Fibroblast of lung (primary cell): Measurements from ENCODE around the gene TP63. TPM values are rescaled to one million over a fixed set of nuclear protein-coding genes. Genes with fewer than 3 reads are reported as not detected.

Source experiments
- DNase-seq, 2 donors: peaks; one replicate each; pipeline versions ENCODE4 v3.0.0 to v3.0.0-alpha.2; 2010; ENCODE audit warnings: low read depth in 2 of 2
- H2AFZ ChIP-seq: 2 replicates; pipeline ENCODE4 v1.5.1; 2012; ENCODE audit warnings: low read length, control low read depth, inconsistent platforms
- H3K27ac ChIP-seq: 2 replicates; pipeline ENCODE4 v1.5.1; 2011; ENCODE audit warnings: low read length, control low read depth; ENCODE audit not compliant: insufficient read depth
- H3K27me3 ChIP-seq: 2 replicates; pipeline ENCODE4 v1.5.1; 2011; ENCODE audit warnings: mild to moderate bottlenecking, low read length; ENCODE audit not compliant: control insufficient read depth, insufficient read depth
- H3K36me3 ChIP-seq: 2 replicates; pipeline ENCODE4 v1.5.1; 2011; ENCODE audit warnings: low read length; ENCODE audit not compliant: control insufficient read depth, insufficient read depth
- H3K4me1 ChIP-seq: 2 replicates; pipeline ENCODE4 v1.5.1; 2011; ENCODE audit warnings: low read length; ENCODE audit not compliant: control insufficient read depth, insufficient read depth; ENCODE audit errors: extremely low read depth
- H3K4me2 ChIP-seq: 2 replicates; pipeline ENCODE4 v1.5.1; 2011; ENCODE audit warnings: low read length, control low read depth; ENCODE audit not compliant: insufficient read depth; ENCODE audit errors: extremely low read depth
- H3K4me3 ChIP-seq, 4 experiments: fragments of 200-600 bp in 1 of 4; sonication (generic) in 1 of 4; replicated peaks in 1 of 4; 2 replicates each; pipeline ENCODE4 v1.5.1; 2011 to 2016; ENCODE audit warnings: low read length in 4 of 4, low read depth in 3 of 4, mild to moderate bottlenecking in 3 of 4, control low read depth in 2 of 4, inconsistent platforms in 1 of 4, mixed read lengths in 1 of 4; ENCODE audit not compliant: insufficient read depth in 1 of 4; ENCODE audit errors: control extremely low read depth in 1 of 4
- H3K79me2 ChIP-seq: 2 replicates; pipeline ENCODE4 v1.5.1; 2012; ENCODE audit warnings: mild to moderate bottlenecking, low read length, inconsistent platforms; ENCODE audit not compliant: control insufficient read depth, insufficient read depth
- H3K9ac ChIP-seq: 2 replicates; pipeline ENCODE4 v1.5.1; 2011; ENCODE audit warnings: mild to moderate bottlenecking, low read length, control low read depth; ENCODE audit not compliant: insufficient read depth
- H3K9me3 ChIP-seq: 2 replicates; pipeline ENCODE4 v1.5.1; 2012; ENCODE audit warnings: low read depth, low read length; ENCODE audit not compliant: control insufficient read depth, insufficient read depth
- H4K20me1 ChIP-seq: 2 replicates; pipeline ENCODE4 v1.5.1; 2011; ENCODE audit warnings: low read length; ENCODE audit not compliant: control insufficient read depth, insufficient read depth; ENCODE audit errors: extremely low read depth
- EZH2 ChIP-seq: IDR thresholded peaks from 2 replicates; pipeline ENCODE4 v1.5.1; 2012; ENCODE audit warnings: low read length, control low read depth, mild to moderate bottlenecking; ENCODE audit errors: missing control alignments
- polyA plus RNA-seq, 2 donors: library from polyadenylated mRNA; depleted of rRNA in 1 of 2; stranded (reverse) in 1 of 2; unstranded in 1 of 2; fragments of >200 nt; gene quantifications; 2 replicates each; pipeline ENCODE4 v1.2.1, GENCODE V29; 2011 to 2012; ENCODE audit warnings: missing spikeins in 1 of 2
- total RNA-seq: library from RNA; depleted of rRNA; stranded (reverse); fragments of >200 nt; gene quantifications from 2 replicates; pipeline ENCODE4 v1.2.1, GENCODE V29; 2014
- TF ChIP-seq, protein P1 (sequence below), 2 donors: IDR thresholded peaks in 1 of 2; conservative IDR thresholded peaks in 1 of 2; 1 replicate in 1 of 2; 2 replicates in 1 of 2; pipeline ENCODE4 v1.5.1; 2011 to 2012; ENCODE audit warnings: low read length in 2 of 2, control low read depth in 1 of 2, inconsistent platforms in 1 of 2, low read depth in 1 of 2, mild to moderate bottlenecking in 1 of 2

The TP63 gene
- total and polyA plus RNA-seq, 2 donors (not counting 1 experiment from before 2014, with no cell fraction given) = 0.06 TPM; not detected in 1

GRCh38 chr3:189598530-189599225, 32.5 kb upstream of the TP63 start:
- Histone ChIP-seq H3K9ac (no peak overlapping the region), H3K9me3 (no peaks in the 10 kb centered on the region), H4K20me1 (no peaks in the 10 kb centered on the region), H3K4me1 (no peaks in the 10 kb centered on the region), H3K4me2 (no peak overlapping the region), H3K79me2 (no peaks in the 10 kb centered on the region), H3K4me3 (no peak overlapping the region), H2AFZ (no peak overlapping the region), H3K36me3 (no peaks in the 10 kb centered on the region), H3K27ac (no peak overlapping the region), H3K27me3 (no peaks in the 10 kb centered on the region)
- no peak for DNase-seq
- TF ChIP-seq, protein P1, sequence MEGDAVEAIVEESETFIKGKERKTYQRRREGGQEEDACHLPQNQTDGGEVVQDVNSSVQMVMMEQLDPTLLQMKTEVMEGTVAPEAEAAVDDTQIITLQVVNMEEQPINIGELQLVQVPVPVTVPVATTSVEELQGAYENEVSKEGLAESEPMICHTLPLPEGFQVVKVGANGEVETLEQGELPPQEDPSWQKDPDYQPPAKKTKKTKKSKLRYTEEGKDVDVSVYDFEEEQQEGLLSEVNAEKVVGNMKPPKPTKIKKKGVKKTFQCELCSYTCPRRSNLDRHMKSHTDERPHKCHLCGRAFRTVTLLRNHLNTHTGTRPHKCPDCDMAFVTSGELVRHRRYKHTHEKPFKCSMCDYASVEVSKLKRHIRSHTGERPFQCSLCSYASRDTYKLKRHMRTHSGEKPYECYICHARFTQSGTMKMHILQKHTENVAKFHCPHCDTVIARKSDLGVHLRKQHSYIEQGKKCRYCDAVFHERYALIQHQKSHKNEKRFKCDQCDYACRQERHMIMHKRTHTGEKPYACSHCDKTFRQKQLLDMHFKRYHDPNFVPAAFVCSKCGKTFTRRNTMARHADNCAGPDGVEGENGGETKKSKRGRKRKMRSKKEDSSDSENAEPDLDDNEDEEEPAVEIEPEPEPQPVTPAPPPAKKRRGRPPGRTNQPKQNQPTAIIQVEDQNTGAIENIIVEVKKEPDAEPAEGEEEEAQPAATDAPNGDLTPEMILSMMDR (conservative IDR thresholded peaks at IDR 0.05 in 1 of 2, IDR thresholded peaks at IDR 0.05 in 1 of 2; ENCODE audit: low read depth in 1 of 2, low read length in 2 of 2) = no peak
- TF ChIP-seq EZH2 = no peak

GRCh38 chr3:189602471-189602870, 28.7 kb upstream of the TP63 start:
- H3K36me3 ChIP-seq = no peaks in the 10 kb centered on the region
- H4K20me1 ChIP-seq = no peaks in the 10 kb centered on the region
- DNase-seq = no peak
- H3K9me3 ChIP-seq = no peaks in the 10 kb centered on the region
- H3K9ac ChIP-seq = no peak overlapping the region
- H3K4me1 ChIP-seq = no peaks in the 10 kb centered on the region
- no peak overlapping the region for H3K4me2 ChIP-seq
- no peak overlapping the region for H3K4me3 ChIP-seq
- H2AFZ ChIP-seq = no peak overlapping the region
- TF ChIP-seq, protein P1 (conservative IDR thresholded peaks at IDR 0.05 in 1 of 2, IDR thresholded peaks at IDR 0.05 in 1 of 2; ENCODE audit: low read depth in 1 of 2, low read length in 2 of 2) = no peak
- TF ChIP-seq EZH2 = no peak
- no peak overlapping the region for H3K27ac ChIP-seq
- no peaks in the 10 kb centered on the region for H3K27me3 ChIP-seq
- H3K79me2 ChIP-seq = no peaks in the 10 kb centered on the region

- TF ChIP-seq, protein P1 (conservative IDR thresholded peaks at IDR 0.05 in 1 of 2, IDR thresholded peaks at IDR 0.05 in 1 of 2; ENCODE audit: low read depth in 1 of 2, low read length in 2 of 2) = no peak
- TF ChIP-seq EZH2 = no peak
- no peak overlapping the region for H3K9ac ChIP-seq
- no peak overlapping the region for H3K27ac ChIP-seq
These were observed 25.5 kb upstream of the TP63 start for GRCh38 chr3:189605717-189606116.

More at GRCh38 chr3:189605717-189606116, 25.5 kb upstream of the TP63 start:
- no peaks in the 10 kb centered on the region for H4K20me1 ChIP-seq
- no peaks in the 10 kb centered on the region for H3K9me3 ChIP-seq
- no peak overlapping the region for H3K4me3 ChIP-seq
- no peaks in the 10 kb centered on the region for H3K79me2 ChIP-seq
- no peak overlapping the region for H3K4me2 ChIP-seq
- H3K4me1 ChIP-seq = no peaks in the 10 kb centered on the region
- no peaks in the 10 kb centered on the region for H3K27me3 ChIP-seq
- H3K36me3 ChIP-seq = no peaks in the 10 kb centered on the region
- H2AFZ ChIP-seq = no peak overlapping the region
- no peak for DNase-seq
